A673 (cell line): Measurements from ENCODE around the gene STK31. TPM values are rescaled to one million over a fixed set of nuclear protein-coding genes. Genes with fewer than 3 reads are reported as not detected.

ENCODE experiments used
- BruUV-seq: library from RNA; stranded (reverse); fragments of 400-500 nt; replicated peaks from 2 replicates; lab custom pipeline; 2021; lab: Mats Ljungman, UMichigan
- CTCF ChIA-PET: fragments of 300-600 bp; sonication (Branson Sonifier 250); formaldehyde crosslinking; loops from one replicate; lab custom pipeline; 2022; ENCODE audit warnings: antibody characterized with exemption; lab: Charles Lee
- POLR2A ChIA-PET: fragments of 300-600 bp; sonication (Branson Sonifier 250); formaldehyde crosslinking; loops from one replicate; lab custom pipeline; 2022; ENCODE audit warnings: antibody characterized with exemption; ENCODE audit not compliant: low non-redundant PET; lab: Charles Lee
- DNase-seq: peaks from one replicate; pipeline ENCODE4 v3.0.0-alpha.2; 2015; ENCODE audit warnings: low spot score
- H3K27ac ChIP-seq: fragments of 200-600 bp; sonication (generic); 2 replicates; pipeline ENCODE4 v1.5.1; 2016; ENCODE audit warnings: mixed run types, low read depth, mild to moderate bottlenecking, mixed read lengths, antibody characterized with exemption, low read length; ENCODE audit not compliant: poor library complexity, severe bottlenecking
- H3K27me3 ChIP-seq: fragments of 200-600 bp; sonication (generic); replicated peaks from 2 replicates; pipeline ENCODE4 v1.6.1; 2017; ENCODE audit warnings: mixed run types, low read depth, mild to moderate bottlenecking, mixed read lengths, antibody characterized with exemption, low read length; ENCODE audit not compliant: insufficient read depth, poor library complexity
- H3K36me3 ChIP-seq: fragments of 200-600 bp; sonication (generic); 2 replicates; pipeline ENCODE4 v1.6.1; 2016; ENCODE audit warnings: mixed run types, mild to moderate bottlenecking, mixed read lengths, antibody characterized with exemption, low read length; ENCODE audit not compliant: insufficient read depth, poor library complexity, severe bottlenecking
- H3K4me1 ChIP-seq: fragments of 200-600 bp; sonication (generic); 2 replicates; pipeline ENCODE4 v1.6.1; 2017; ENCODE audit warnings: mixed run types, mild to moderate bottlenecking, mixed read lengths, antibody characterized with exemption, low read length; ENCODE audit not compliant: insufficient read depth, poor library complexity, severe bottlenecking
- H3K4me3 ChIP-seq: fragments of 200-600 bp; sonication (generic); 2 replicates; pipeline ENCODE4 v1.5.1; 2016; ENCODE audit warnings: low read depth, mixed run types, mild to moderate bottlenecking, mixed read lengths, low read length; ENCODE audit not compliant: poor library complexity, severe bottlenecking
- H3K9me3 ChIP-seq: fragments of 200-600 bp; sonication (generic); 2 replicates; pipeline ENCODE4 v1.6.1; 2016; ENCODE audit warnings: mixed run types, low read depth, mild to moderate bottlenecking, mixed read lengths, antibody characterized with exemption, low read length; ENCODE audit not compliant: poor library complexity, severe bottlenecking
- EZH2 ChIP-seq: fragments of 200-600 bp; sonication (generic); IDR thresholded peaks from 2 replicates; pipeline ENCODE4 v1.6.1; 2017; ENCODE audit warnings: borderline replicate concordance, low read depth, mild to moderate bottlenecking, mixed read lengths, antibody characterized with exemption, low read length; ENCODE audit not compliant: poor library complexity, severe bottlenecking
- intact Hi-C: fragments of 100-400 bp; cut with micrococcal nuclease; formaldehyde crosslinking; loops from one replicate; pipeline ENCODE4 v1.10.0; 2022; ENCODE audit not compliant: unreplicated experiment
- total RNA-seq: library from RNA; stranded (reverse); gene quantifications from 2 replicates; pipeline ENCODE4 v1.2.3, GENCODE V29; 2021
- TF ChIP-seq, protein P1 (sequence below): fragments of 300-800, 200-600 bp; sonication (generic); conservative IDR thresholded peaks from 2 replicates; pipeline ENCODE4 v1.5.1; 2017; ENCODE audit warnings: low read depth, mild to moderate bottlenecking, antibody characterized with exemption, low read length, moderate library complexity, mixed read lengths

The STK31 gene
- total RNA-seq, 1 experiment from 2014 or later = 0.34 TPM

- no peak for DNase-seq
- H3K9me3 ChIP-seq = no peaks in the 10 kb centered on the region
- TF ChIP-seq, protein P1, sequence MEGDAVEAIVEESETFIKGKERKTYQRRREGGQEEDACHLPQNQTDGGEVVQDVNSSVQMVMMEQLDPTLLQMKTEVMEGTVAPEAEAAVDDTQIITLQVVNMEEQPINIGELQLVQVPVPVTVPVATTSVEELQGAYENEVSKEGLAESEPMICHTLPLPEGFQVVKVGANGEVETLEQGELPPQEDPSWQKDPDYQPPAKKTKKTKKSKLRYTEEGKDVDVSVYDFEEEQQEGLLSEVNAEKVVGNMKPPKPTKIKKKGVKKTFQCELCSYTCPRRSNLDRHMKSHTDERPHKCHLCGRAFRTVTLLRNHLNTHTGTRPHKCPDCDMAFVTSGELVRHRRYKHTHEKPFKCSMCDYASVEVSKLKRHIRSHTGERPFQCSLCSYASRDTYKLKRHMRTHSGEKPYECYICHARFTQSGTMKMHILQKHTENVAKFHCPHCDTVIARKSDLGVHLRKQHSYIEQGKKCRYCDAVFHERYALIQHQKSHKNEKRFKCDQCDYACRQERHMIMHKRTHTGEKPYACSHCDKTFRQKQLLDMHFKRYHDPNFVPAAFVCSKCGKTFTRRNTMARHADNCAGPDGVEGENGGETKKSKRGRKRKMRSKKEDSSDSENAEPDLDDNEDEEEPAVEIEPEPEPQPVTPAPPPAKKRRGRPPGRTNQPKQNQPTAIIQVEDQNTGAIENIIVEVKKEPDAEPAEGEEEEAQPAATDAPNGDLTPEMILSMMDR = no peak
- TF ChIP-seq EZH2 = no peak
- ChIA-PET CTCF (no interaction called here), POLR2A (no interaction called here)
- H3K27ac ChIP-seq = no peak overlapping the region
- no peaks in the 10 kb centered on the region for H3K36me3 ChIP-seq
- H3K27me3 ChIP-seq = no peaks in the 10 kb centered on the region
- no peaks in the 10 kb centered on the region for H3K4me1 ChIP-seq
- intact Hi-C loops = no loop called here
- H3K4me3 ChIP-seq = no peak overlapping the region
- BruUV-seq = no TSS peak
Observed at GRCh38 chr7:23787272-23787671, 77.3 kb downstream of the STK31 start.

GRCh38 chr7:23788843-23789242, 78.8 kb downstream of the STK31 start:
- no TSS peak for BruUV-seq
- intact Hi-C loops = no loop called here
- H3K4me1 ChIP-seq = no peaks in the 10 kb centered on the region
- DNase-seq = no peak
- TF ChIP-seq, protein P1 = no peak
- no peak for TF ChIP-seq EZH2
- no peaks in the 10 kb centered on the region for H3K36me3 ChIP-seq
- H3K27ac ChIP-seq = no peak overlapping the region
- H3K27me3 ChIP-seq = no peaks in the 10 kb centered on the region
- ChIA-PET CTCF (no interaction called here), POLR2A (no interaction called here)
- H3K4me3 ChIP-seq = no peak overlapping the region
- no peaks in the 10 kb centered on the region for H3K9me3 ChIP-seq

GRCh38 chr7:23791721-23792120, 81.7 kb downstream of the STK31 start:
- no peak for TF ChIP-seq EZH2
- no peaks in the 10 kb centered on the region for H3K27me3 ChIP-seq
- no peak for DNase-seq
- H3K4me1 ChIP-seq = no peaks in the 10 kb centered on the region
- no peak overlapping the region for H3K27ac ChIP-seq
- intact Hi-C loops = no loop called here
- POLR2A ChIA-PET = no interaction called here
- H3K36me3 ChIP-seq = no peaks in the 10 kb centered on the region
- no peaks in the 10 kb centered on the region for H3K9me3 ChIP-seq
- CTCF ChIA-PET = no interaction called here
- no peak overlapping the region for H3K4me3 ChIP-seq
- no TSS peak for BruUV-seq

DNA sequence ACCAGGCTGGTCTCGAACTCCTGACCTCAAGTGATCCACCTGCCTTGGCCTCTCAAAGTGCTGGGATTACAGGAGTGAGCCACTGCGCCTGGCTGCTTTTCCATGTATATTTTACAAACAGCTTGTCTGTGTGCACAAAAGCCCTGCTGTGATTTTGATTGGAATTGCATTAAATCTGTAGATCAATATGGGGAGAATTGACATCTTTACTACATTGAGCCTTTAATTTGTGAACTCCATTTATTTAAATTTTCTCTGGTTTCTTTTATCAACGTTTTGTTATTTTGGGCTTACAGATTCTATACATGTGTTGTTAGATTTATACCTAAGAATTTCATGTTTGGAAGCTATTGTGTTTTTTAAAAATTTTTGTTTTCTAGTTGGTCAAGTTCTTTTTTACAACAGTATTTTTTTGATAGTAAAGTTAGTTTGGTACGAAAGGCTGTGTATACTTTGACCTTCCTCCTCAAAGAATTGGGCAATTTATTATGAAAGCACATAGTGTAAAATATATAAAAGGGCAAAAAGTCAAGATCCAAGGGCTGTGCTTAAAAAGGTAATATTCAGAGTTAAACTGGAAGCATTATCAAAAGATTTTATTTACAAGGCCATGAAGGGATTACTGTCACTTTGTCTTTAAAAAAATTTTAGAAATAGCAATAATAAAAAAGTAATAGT, 92.8 kb downstream of the STK31 start:
- H3K27ac ChIP-seq = no peak overlapping the region
- no peaks in the 10 kb centered on the region for H3K9me3 ChIP-seq
- POLR2A ChIA-PET = no interaction called here
- H3K4me1 ChIP-seq = no peaks in the 10 kb centered on the region
- BruUV-seq = no TSS peak
- CTCF ChIA-PET = no interaction called here
- H3K4me3 ChIP-seq = no peak overlapping the region
- no peak for DNase-seq
- H3K27me3 ChIP-seq = no peaks in the 10 kb centered on the region
- intact Hi-C loops = no loop called here
- TF ChIP-seq, protein P1 = no peak
- no peak for TF ChIP-seq EZH2
- no peaks in the 10 kb centered on the region for H3K36me3 ChIP-seq
